ENCODE data around the gene GUCY2F. TPM values are rescaled to one million over a fixed set of nuclear protein-coding genes. Genes with fewer than 3 reads are reported as not detected.

GUCY2F gene
- total RNA-seq, 1 experiment from 2014 or later, result 0.09 TPM

DNA sequence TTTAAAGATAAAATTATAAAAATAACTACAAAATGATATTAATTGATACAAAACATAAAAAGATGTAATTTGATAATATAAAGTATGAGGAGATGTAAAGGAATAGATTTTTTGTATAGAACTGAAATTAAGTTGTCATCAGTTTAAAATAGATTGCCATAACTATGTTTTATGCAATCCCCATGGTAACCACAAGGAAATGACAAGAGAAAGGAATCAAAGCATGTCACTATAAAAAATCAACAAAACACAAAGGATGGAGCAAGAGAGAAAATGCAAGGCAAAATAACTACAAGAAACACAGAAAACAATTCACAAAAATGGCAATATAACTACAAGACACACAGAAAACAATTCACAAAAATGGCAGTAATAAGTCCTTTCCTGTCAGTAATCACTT lies 27.0 kb upstream of the GUCY2F start:
- Mint-ChIP-seq H3K27me3 (ENCODE audit: low read depth) (peaks cover 14% of the 10 kb centered on the region), H3K4me3 (no peak overlapping the region), H3K36me3 (no peaks in the 10 kb centered on the region), H3K9me3 (no peaks in the 10 kb centered on the region), H3K27ac (no peak overlapping the region), H3K4me1 (no peaks in the 10 kb centered on the region)
- ChIA-PET POLR2A (no interaction called here), CTCF (no interaction called here)
- DNase-seq (ENCODE audit: low spot score) (no peak), ATAC-seq (no peak)
- TF ChIP-seq ZNF232 (CRISPR knock-in tag; IDR thresholded peaks at IDR 0.05), result no peak
- TF ChIP-seq, protein P1, sequence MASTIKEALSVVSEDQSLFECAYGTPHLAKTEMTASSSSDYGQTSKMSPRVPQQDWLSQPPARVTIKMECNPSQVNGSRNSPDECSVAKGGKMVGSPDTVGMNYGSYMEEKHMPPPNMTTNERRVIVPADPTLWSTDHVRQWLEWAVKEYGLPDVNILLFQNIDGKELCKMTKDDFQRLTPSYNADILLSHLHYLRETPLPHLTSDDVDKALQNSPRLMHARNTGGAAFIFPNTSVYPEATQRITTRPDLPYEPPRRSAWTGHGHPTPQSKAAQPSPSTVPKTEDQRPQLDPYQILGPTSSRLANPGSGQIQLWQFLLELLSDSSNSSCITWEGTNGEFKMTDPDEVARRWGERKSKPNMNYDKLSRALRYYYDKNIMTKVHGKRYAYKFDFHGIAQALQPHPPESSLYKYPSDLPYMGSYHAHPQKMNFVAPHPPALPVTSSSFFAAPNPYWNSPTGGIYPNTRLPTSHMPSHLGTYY (CRISPR knock-in tag; IDR thresholded peaks at IDR 0.05), result no peak

DNA sequence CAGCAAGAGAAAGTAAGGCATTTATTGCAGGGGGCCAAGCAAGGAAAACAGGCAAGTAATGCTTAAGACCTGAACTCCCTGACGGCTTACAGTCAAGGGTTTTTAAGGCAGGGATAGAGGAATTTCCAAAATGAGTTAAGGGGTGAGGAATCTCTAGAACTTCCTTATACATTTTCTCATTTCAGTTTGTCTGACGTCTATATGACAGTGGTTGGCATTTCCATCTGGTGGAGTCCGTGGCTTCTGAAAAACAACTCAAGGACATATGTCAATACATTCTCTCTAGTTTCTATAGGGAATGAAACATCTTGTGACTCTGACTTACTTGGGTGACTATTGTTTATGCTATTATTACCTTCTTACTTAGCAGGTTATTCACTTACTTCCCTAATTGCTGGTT lies 19.3 kb upstream of the GUCY2F start:
- no peak for DNase-seq (ENCODE audit: low spot score)
- Mint-ChIP-seq H3K4me1 (no peaks in the 10 kb centered on the region), H3K9me3 (no peaks in the 10 kb centered on the region), H3K27me3 (ENCODE audit: low read depth) (no peaks in the 10 kb centered on the region; the same call in 1 of the 2 replicates), H3K4me3 (no peak overlapping the region), H3K27ac (no peak overlapping the region), H3K36me3 (no peaks in the 10 kb centered on the region)
- no peak for ATAC-seq
- ChIA-PET CTCF (interaction anchor here (1.1 kb wide), 1 partner anchor 134 kb away, joined by 3 read pairs; no protein-coding TSS in a partner anchor), POLR2A (no interaction called here)
- TF ChIP-seq, protein P2, sequence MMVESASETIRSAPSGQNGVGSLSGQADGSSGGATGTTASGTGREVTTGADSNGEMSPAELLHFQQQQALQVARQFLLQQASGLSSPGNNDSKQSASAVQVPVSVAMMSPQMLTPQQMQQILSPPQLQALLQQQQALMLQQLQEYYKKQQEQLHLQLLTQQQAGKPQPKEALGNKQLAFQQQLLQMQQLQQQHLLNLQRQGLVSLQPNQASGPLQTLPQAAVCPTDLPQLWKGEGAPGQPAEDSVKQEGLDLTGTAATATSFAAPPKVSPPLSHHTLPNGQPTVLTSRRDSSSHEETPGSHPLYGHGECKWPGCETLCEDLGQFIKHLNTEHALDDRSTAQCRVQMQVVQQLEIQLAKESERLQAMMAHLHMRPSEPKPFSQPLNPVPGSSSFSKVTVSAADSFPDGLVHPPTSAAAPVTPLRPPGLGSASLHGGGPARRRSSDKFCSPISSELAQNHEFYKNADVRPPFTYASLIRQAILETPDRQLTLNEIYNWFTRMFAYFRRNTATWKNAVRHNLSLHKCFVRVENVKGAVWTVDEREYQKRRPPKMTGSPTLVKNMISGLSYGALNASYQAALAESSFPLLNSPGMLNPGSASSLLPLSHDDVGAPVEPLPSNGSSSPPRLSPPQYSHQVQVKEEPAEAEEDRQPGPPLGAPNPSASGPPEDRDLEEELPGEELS (CRISPR knock-in tag; IDR thresholded peaks at IDR 0.05), result no peak
- TF ChIP-seq ZNF232 (CRISPR knock-in tag; IDR thresholded peaks at IDR 0.05) (no peak), FOXP1 (CRISPR knock-in tag; IDR thresholded peaks at IDR 0.05; ENCODE audit: borderline replicate concordance) (no peak), HMGA2 (CRISPR knock-in tag; IDR thresholded peaks at IDR 0.05) (no peak)

DNA sequence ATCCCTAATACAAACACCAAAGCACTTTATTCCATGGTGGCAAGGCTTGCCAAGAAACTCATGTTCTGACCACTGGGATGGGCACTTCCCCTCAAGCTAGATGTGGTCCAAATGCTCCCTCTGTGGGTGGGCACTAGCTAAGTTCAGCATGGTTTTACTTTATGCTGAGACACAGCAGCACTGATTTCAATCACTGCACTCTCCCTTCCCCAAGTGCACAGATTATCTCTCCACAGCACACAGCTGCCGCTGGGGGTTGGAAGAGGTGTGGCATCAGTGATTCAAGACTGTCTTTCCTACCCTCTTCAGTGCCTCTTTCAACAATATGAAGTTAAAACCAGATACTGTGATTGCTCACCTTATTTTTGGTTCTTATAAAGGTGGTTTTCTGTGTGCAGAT lies 16.5 kb upstream of the GUCY2F start:
- H3K36me3 Mint-ChIP-seq, result no peaks in the 10 kb centered on the region
- DNase-seq (ENCODE audit: low spot score), result no peak
- TF ChIP-seq, protein P3, sequence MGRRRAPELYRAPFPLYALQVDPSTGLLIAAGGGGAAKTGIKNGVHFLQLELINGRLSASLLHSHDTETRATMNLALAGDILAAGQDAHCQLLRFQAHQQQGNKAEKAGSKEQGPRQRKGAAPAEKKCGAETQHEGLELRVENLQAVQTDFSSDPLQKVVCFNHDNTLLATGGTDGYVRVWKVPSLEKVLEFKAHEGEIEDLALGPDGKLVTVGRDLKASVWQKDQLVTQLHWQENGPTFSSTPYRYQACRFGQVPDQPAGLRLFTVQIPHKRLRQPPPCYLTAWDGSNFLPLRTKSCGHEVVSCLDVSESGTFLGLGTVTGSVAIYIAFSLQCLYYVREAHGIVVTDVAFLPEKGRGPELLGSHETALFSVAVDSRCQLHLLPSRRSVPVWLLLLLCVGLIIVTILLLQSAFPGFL (CRISPR knock-in tag; IDR thresholded peaks at IDR 0.05; ENCODE audit: borderline replicate concordance), result no peak

DNA sequence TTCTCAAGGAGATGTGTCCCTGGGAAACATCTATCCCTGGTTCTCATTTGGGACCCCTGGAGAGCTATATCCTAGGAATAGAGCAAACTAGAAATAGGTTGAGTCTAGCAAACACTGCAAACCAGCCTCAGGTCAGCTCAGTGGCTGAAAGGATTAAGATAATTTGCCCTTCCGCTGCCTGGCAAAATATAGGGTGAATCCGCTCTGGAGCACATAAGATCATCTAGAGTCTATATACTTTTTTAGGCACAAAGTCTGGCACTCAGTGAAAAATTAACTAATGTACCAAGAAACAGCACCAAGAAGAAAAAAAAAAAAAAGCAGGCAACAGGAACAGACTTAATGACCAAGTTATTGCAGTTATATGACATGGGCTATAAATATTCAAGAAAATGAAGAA lies 7.3 kb upstream of the GUCY2F start:
- Mint-ChIP-seq H3K27me3 (ENCODE audit: low read depth) (0 out of 2 replicates have a peak, but pooled peaks cover 5% of the 10 kb centered on the region), H3K36me3 (no peaks in the 10 kb centered on the region), H3K9me3 (peaks cover 5% of the 10 kb centered on the region), H3K4me3 (no peak overlapping the region), H3K27ac (no peak overlapping the region), H3K4me1 (peaks cover 8% of the 10 kb centered on the region)
- no peak for DNase-seq (ENCODE audit: low spot score)
- ChIA-PET CTCF (interaction anchor here (0.7 to 2.1 kb wide), 2 partner anchors 146 to 402 kb away, joined by 4 to 13 read pairs; no protein-coding TSS in a partner anchor), POLR2A (no interaction called here)
- ATAC-seq, result no peak
- TF ChIP-seq, protein P4, sequence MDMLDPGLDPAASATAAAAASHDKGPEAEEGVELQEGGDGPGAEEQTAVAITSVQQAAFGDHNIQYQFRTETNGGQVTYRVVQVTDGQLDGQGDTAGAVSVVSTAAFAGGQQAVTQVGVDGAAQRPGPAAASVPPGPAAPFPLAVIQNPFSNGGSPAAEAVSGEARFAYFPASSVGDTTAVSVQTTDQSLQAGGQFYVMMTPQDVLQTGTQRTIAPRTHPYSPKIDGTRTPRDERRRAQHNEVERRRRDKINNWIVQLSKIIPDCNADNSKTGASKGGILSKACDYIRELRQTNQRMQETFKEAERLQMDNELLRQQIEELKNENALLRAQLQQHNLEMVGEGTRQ (CRISPR knock-in tag; IDR thresholded peaks at IDR 0.05), result no peak
- no peak for TF ChIP-seq GTF2I (CRISPR knock-in tag; conservative IDR thresholded peaks at IDR 0.05)
- TF ChIP-seq, protein P5, sequence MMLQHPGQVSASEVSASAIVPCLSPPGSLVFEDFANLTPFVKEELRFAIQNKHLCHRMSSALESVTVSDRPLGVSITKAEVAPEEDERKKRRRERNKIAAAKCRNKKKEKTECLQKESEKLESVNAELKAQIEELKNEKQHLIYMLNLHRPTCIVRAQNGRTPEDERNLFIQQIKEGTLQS (CRISPR knock-in tag; conservative IDR thresholded peaks at IDR 0.05), result no peak
- no peak for TF ChIP-seq TEAD4 (CRISPR knock-in tag; IDR thresholded peaks at IDR 0.05)
- TF ChIP-seq MXD4 (CRISPR knock-in tag; IDR thresholded peaks at IDR 0.05; ENCODE audit: borderline replicate concordance), result no peak
- TF ChIP-seq, protein P6, sequence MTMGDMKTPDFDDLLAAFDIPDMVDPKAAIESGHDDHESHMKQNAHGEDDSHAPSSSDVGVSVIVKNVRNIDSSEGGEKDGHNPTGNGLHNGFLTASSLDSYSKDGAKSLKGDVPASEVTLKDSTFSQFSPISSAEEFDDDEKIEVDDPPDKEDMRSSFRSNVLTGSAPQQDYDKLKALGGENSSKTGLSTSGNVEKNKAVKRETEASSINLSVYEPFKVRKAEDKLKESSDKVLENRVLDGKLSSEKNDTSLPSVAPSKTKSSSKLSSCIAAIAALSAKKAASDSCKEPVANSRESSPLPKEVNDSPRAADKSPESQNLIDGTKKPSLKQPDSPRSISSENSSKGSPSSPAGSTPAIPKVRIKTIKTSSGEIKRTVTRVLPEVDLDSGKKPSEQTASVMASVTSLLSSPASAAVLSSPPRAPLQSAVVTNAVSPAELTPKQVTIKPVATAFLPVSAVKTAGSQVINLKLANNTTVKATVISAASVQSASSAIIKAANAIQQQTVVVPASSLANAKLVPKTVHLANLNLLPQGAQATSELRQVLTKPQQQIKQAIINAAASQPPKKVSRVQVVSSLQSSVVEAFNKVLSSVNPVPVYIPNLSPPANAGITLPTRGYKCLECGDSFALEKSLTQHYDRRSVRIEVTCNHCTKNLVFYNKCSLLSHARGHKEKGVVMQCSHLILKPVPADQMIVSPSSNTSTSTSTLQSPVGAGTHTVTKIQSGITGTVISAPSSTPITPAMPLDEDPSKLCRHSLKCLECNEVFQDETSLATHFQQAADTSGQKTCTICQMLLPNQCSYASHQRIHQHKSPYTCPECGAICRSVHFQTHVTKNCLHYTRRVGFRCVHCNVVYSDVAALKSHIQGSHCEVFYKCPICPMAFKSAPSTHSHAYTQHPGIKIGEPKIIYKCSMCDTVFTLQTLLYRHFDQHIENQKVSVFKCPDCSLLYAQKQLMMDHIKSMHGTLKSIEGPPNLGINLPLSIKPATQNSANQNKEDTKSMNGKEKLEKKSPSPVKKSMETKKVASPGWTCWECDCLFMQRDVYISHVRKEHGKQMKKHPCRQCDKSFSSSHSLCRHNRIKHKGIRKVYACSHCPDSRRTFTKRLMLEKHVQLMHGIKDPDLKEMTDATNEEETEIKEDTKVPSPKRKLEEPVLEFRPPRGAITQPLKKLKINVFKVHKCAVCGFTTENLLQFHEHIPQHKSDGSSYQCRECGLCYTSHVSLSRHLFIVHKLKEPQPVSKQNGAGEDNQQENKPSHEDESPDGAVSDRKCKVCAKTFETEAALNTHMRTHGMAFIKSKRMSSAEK (CRISPR knock-in tag; IDR thresholded peaks at IDR 0.05; ENCODE audit: borderline replicate concordance), result no peak
- no peak for TF ChIP-seq ZNF423 (CRISPR knock-in tag; IDR thresholded peaks at IDR 0.05)
- TF ChIP-seq, protein P7, sequence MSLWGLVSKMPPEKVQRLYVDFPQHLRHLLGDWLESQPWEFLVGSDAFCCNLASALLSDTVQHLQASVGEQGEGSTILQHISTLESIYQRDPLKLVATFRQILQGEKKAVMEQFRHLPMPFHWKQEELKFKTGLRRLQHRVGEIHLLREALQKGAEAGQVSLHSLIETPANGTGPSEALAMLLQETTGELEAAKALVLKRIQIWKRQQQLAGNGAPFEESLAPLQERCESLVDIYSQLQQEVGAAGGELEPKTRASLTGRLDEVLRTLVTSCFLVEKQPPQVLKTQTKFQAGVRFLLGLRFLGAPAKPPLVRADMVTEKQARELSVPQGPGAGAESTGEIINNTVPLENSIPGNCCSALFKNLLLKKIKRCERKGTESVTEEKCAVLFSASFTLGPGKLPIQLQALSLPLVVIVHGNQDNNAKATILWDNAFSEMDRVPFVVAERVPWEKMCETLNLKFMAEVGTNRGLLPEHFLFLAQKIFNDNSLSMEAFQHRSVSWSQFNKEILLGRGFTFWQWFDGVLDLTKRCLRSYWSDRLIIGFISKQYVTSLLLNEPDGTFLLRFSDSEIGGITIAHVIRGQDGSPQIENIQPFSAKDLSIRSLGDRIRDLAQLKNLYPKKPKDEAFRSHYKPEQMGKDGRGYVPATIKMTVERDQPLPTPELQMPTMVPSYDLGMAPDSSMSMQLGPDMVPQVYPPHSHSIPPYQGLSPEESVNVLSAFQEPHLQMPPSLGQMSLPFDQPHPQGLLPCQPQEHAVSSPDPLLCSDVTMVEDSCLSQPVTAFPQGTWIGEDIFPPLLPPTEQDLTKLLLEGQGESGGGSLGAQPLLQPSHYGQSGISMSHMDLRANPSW (CRISPR knock-in tag; conservative IDR thresholded peaks at IDR 0.05; ENCODE audit: low read depth), result no peak

More for the DNA sequence above, 16.5 kb upstream of the GUCY2F start:
- Mint-ChIP-seq H3K27ac (no peak overlapping the region), H3K4me3 (no peak overlapping the region), H3K27me3 (ENCODE audit: low read depth) (peaks cover 5% of the 10 kb centered on the region; the same call in 1 of the 2 replicates), H3K9me3 (no peaks in the 10 kb centered on the region), H3K4me1 (no peaks in the 10 kb centered on the region)
- ChIA-PET CTCF (interaction anchor here (0.6 to 1.0 kb wide), 2 partner anchors 13 to 18 kb away, joined by 3 to 4 read pairs; no protein-coding TSS in a partner anchor), POLR2A (no interaction called here)
- ATAC-seq, result no peak
